ENCODE measurements around the gene ATOSB.

DNA sequence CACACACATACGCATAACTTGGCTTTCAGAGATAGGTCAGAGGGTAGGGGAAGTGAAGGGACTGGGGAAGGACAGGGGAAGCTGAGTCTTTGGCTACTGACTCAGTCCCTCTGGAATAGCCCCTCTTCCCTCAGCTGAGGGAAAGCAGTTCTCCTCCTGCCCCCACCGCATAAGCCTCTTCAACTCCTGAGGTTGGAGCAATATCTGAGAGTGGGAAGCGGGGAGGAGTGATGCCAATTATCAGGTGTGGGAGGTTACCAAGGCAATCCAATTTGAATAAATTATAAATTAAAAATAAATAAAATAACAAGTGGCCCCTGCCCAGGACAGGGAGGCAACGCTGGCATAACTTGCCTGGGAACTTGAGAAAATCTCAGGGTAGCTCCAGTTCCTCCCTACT, 11.1 kb downstream of the ATOSB start:
- no peak for TF ChIP-seq POLR2A (IDR thresholded peaks at IDR 0.05)
- TF ChIP-seq, protein P1, sequence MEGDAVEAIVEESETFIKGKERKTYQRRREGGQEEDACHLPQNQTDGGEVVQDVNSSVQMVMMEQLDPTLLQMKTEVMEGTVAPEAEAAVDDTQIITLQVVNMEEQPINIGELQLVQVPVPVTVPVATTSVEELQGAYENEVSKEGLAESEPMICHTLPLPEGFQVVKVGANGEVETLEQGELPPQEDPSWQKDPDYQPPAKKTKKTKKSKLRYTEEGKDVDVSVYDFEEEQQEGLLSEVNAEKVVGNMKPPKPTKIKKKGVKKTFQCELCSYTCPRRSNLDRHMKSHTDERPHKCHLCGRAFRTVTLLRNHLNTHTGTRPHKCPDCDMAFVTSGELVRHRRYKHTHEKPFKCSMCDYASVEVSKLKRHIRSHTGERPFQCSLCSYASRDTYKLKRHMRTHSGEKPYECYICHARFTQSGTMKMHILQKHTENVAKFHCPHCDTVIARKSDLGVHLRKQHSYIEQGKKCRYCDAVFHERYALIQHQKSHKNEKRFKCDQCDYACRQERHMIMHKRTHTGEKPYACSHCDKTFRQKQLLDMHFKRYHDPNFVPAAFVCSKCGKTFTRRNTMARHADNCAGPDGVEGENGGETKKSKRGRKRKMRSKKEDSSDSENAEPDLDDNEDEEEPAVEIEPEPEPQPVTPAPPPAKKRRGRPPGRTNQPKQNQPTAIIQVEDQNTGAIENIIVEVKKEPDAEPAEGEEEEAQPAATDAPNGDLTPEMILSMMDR (IDR thresholded peaks at IDR 0.05) = no peak
